Astrocyte of the spinal cord (primary cell): ENCODE measurements around the gene INSC.

ENCODE experiments used
- DNase-seq: peaks from one replicate; pipeline ENCODE4 v3.0.0; 2011; ENCODE audit warnings: low read depth, low spot score
- H3K4me3 ChIP-seq: 2 replicates; pipeline ENCODE4 v1.5.1; 2011; ENCODE audit warnings: low read depth, mild to moderate bottlenecking, low read length, moderate library complexity
- in situ Hi-C: cut with HindIII; loops from 2 replicates; pipeline ENCODE4 v1.10.0; 2017; ENCODE audit warnings: low sequenced_read_pairs
- TF ChIP-seq, protein P1 (sequence below): IDR thresholded peaks from 2 replicates; pipeline ENCODE4 v1.5.1; 2012; ENCODE audit warnings: low read depth, mild to moderate bottlenecking, low read length, inconsistent platforms

INSC gene

DNA sequence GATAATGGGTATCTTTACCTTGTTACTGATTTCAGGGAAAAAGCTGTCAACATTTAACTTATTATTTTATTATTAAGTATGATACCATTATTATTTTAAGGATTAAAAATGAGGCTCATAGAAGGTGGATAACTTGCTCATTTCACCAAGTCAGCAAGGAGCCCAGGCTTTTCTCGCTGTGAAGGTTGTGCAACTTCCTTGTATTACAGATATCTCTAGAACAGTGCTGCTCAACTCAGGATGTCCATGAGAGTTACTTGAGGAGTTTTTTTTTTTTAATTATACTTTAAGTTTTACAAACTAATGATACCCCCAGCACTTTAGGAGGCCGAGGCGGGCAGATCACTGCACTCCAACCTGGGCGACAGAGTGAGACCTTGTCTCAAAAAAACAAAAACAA lies 98.2 kb downstream of the INSC start:
- TF ChIP-seq, protein P1, sequence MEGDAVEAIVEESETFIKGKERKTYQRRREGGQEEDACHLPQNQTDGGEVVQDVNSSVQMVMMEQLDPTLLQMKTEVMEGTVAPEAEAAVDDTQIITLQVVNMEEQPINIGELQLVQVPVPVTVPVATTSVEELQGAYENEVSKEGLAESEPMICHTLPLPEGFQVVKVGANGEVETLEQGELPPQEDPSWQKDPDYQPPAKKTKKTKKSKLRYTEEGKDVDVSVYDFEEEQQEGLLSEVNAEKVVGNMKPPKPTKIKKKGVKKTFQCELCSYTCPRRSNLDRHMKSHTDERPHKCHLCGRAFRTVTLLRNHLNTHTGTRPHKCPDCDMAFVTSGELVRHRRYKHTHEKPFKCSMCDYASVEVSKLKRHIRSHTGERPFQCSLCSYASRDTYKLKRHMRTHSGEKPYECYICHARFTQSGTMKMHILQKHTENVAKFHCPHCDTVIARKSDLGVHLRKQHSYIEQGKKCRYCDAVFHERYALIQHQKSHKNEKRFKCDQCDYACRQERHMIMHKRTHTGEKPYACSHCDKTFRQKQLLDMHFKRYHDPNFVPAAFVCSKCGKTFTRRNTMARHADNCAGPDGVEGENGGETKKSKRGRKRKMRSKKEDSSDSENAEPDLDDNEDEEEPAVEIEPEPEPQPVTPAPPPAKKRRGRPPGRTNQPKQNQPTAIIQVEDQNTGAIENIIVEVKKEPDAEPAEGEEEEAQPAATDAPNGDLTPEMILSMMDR: no peak
- no peak for DNase-seq
- H3K4me3 ChIP-seq: no peak overlapping the region
- in situ Hi-C loops: no loop called here

- DNase-seq: no peak
- in situ Hi-C loops: no loop called here
- no peak overlapping the region for H3K4me3 ChIP-seq
- TF ChIP-seq, protein P1: no peak
Measured at GRCh38 chr11:15213471-15214231, 98.9 kb downstream of the INSC start.

DNA sequence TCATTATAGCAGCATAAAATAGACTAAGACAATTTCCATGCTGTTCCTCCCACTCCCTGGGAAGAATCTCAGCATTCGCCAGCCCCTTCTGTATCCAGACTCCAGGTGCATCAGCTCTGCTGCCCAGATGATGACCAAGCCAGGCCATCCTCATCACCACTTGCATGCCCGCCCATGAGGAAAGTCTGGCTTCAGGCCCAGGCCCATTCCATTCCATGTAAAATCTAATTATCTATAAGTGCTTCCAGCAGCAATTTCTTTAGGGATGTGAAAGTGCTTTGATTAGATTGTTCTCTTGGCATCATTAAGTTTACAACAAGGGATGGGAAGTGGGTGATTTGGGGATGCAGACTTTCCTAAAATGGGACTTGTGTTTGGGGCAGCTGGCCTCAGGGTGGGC lies 100.3 kb downstream of the INSC start:
- TF ChIP-seq, protein P1: no peak
- H3K4me3 ChIP-seq: no peak overlapping the region
- in situ Hi-C loops: no loop called here
- no peak for DNase-seq

DNA sequence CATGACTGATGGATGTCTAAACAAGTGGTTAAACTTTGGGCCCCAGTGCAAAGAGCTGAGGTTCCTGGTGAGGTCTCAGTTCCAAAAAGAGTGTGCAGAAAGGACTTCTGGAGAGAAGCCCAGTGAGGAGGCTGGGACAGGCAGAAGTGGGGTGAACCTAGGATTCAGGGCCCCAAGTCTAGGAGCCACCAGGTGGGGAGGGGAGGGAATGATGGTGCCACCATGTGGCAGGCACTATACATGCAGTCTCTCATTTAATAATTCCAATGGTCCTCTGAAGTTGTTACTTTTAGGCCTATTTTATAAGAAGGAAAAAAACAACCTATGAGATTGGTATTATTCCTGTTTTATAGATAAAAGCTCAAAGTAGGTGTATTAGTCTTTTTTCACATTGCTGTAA lies 102.0 kb downstream of the INSC start:
- DNase-seq: no peak
- H3K4me3 ChIP-seq: no peak overlapping the region
- TF ChIP-seq, protein P1: peak; percentile 51
- in situ Hi-C loops: no loop called here

DNA sequence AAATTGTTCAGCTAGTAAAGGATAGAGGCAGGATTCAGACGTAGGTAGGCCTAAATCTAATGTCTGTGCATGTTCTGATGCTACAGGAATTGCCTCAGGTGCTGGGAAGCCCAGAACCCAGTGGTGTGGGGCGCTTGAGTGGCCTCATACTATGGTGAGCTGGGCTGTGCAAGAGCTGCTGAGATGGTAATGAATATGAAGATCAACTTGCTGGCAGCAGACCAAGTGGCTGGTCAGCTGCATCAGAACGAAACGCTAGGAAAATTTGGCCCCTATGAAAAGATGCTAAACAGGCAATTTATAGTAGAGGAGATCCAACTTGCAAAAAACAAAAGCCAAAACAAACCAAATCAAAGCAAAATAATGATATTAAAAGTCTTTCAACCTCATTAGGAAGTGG lies 102.7 kb downstream of the INSC start:
- DNase-seq: no peak
- in situ Hi-C loops: no loop called here
- TF ChIP-seq, protein P1: no peak
- no peak overlapping the region for H3K4me3 ChIP-seq

DNA sequence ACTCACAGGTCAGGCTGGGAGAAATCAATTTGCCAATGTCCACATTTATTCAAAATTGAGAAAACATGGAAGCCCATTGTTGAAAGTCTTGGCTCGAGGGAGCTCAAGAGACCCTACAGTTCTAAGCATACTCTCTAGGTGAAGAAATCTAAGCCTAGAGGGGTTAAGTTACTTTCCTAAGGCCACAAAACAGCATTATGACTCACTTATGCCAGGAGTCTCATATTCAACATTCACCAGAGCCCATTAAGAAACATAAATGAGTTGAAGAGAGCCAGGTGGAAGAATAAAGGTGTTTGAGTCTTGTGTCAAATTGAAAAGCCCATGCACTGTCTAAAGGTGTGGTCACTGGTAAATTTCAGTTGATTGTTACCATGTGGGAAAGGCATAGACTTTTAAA lies 108.1 kb downstream of the INSC start:
- in situ Hi-C loops: no loop called here
- TF ChIP-seq, protein P1: no peak
- no peak for DNase-seq
- H3K4me3 ChIP-seq: no peak overlapping the region
